ENCODE results near the gene HK3.

HK3 gene

GRCh38 chr5:176935017-176935416, 35.9 kb upstream of the HK3 start:
- no peak for TF ChIP-seq ZFX (IDR thresholded peaks at IDR 0.05)
- TF ChIP-seq, protein P1, sequence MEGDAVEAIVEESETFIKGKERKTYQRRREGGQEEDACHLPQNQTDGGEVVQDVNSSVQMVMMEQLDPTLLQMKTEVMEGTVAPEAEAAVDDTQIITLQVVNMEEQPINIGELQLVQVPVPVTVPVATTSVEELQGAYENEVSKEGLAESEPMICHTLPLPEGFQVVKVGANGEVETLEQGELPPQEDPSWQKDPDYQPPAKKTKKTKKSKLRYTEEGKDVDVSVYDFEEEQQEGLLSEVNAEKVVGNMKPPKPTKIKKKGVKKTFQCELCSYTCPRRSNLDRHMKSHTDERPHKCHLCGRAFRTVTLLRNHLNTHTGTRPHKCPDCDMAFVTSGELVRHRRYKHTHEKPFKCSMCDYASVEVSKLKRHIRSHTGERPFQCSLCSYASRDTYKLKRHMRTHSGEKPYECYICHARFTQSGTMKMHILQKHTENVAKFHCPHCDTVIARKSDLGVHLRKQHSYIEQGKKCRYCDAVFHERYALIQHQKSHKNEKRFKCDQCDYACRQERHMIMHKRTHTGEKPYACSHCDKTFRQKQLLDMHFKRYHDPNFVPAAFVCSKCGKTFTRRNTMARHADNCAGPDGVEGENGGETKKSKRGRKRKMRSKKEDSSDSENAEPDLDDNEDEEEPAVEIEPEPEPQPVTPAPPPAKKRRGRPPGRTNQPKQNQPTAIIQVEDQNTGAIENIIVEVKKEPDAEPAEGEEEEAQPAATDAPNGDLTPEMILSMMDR (conservative IDR thresholded peaks at IDR 0.05), result no peak

DNA sequence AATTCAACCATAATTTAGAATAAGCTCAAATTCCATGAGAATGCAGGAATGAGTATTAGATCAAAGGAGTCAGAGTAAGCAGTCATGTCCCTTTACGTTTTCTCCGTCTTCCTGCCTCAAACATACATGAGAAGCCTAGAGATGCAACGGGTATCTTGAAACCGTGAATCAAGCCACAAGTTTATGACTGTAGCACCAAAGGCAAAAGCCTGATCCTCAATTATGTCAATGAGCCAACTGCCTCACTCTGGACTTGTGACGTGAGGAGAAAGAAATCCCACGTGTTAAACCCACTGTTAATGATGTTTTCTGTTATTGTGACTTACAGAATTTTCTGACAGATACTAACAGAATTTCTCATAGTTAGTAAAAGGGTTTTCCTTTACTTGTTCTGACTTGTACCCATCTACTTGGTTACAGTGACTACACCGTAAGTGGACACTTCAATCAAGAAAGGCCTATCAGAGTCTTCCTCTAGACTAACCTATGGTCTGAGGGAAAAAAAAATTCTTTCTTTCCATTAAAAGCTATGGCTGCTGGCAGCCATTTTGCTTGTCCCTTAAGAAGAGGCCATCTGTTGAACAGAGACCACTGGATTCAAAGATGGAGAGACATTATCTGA, 35.3 kb upstream of the HK3 start:
- TF ChIP-seq, protein P1 (conservative IDR thresholded peaks at IDR 0.05), result no peak
- no peak for TF ChIP-seq ZFX (IDR thresholded peaks at IDR 0.05)
- H3K27ac ChIP-seq, result no peak overlapping the region

More at GRCh38 chr5:176935017-176935416, 35.9 kb upstream of the HK3 start:
- no peak overlapping the region for H3K27ac ChIP-seq

GRCh38 chr5:176929654-176930053, 30.5 kb upstream of the HK3 start:
- H3K27ac ChIP-seq, result no peak overlapping the region

GRCh38 chr5:176927562-176927961, 28.4 kb upstream of the HK3 start:
- H3K27ac ChIP-seq, result no peak overlapping the region
- no peak for TF ChIP-seq ZFX (IDR thresholded peaks at IDR 0.05)
- TF ChIP-seq, protein P1 (conservative IDR thresholded peaks at IDR 0.05), result no peak

More at GRCh38 chr5:176929654-176930053, 30.5 kb upstream of the HK3 start:
- TF ChIP-seq, protein P1 (conservative IDR thresholded peaks at IDR 0.05), result no peak
- no peak for TF ChIP-seq ZFX (IDR thresholded peaks at IDR 0.05)

GRCh38 chr5:176922817-176923216, 23.7 kb upstream of the HK3 start:
- TF ChIP-seq ZFX (IDR thresholded peaks at IDR 0.05), result no peak
- TF ChIP-seq, protein P1 (conservative IDR thresholded peaks at IDR 0.05), result no peak
- H3K27ac ChIP-seq, result no peak overlapping the region

- TF ChIP-seq, protein P1 (conservative IDR thresholded peaks at IDR 0.05), result no peak
- TF ChIP-seq ZFX (IDR thresholded peaks at IDR 0.05), result no peak
Measured at GRCh38 chr5:176921714-176922113, 22.6 kb upstream of the HK3 start.

DNA sequence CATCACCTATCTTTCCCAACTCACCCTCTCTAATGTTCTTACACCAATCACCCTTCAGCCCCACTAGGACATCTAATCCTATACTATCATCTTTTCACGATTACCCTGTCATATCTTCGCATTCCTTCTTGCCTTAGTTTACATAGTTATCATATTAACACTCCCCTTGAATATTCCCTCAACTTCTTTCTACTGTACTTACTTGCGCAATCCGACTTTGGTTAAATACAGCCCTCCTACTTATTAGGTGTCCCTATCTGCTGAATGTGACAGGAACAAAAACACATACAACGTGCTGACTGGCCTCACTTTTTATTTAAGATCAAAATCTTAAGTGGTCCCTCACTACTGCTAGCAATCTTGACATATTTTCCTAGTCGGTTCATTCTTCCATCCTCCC, 19.5 kb upstream of the HK3 start:
- H3K27ac ChIP-seq, result no peak overlapping the region
- TF ChIP-seq ZFX (IDR thresholded peaks at IDR 0.05), result no peak
- TF ChIP-seq, protein P1 (conservative IDR thresholded peaks at IDR 0.05), result no peak

More at GRCh38 chr5:176921714-176922113, 22.6 kb upstream of the HK3 start:
- no peak overlapping the region for H3K27ac ChIP-seq

Data from C4-2B (cell line).